Breast epithelium (tissue), 3 donors: Measurements from ENCODE around the gene GNL1.

Experiments used
- POLR2A ChIP-seq: fragments of 450-650 bp; IDR thresholded peaks from one replicate; pipeline ENCODE4 v1.6.1; 2016; ENCODE audit warnings: antibody characterized with exemption, mild to moderate bottlenecking, moderate library complexity
- POLR2AphosphoS5 ChIP-seq, 3 donors: sonication (generic); formaldehyde crosslinking; IDR thresholded peaks; one replicate each; pipeline ENCODE4 v1.6.1; 2017; ENCODE audit warnings: antibody characterized with exemption in 3 of 3
- TF ChIP-seq, protein P1 (sequence below), 3 donors: fragments of 450-650 bp; IDR thresholded peaks; one replicate each; pipeline ENCODE4 v1.5.1; 2016 to 2017; ENCODE audit warnings: antibody characterized with exemption in 3 of 3, mild to moderate bottlenecking in 3 of 3, moderate library complexity in 3 of 3

GRCh38 chr6:30557683-30557981 is 1.3 kb upstream of the GNL1 start:
- TF ChIP-seq, protein P1, sequence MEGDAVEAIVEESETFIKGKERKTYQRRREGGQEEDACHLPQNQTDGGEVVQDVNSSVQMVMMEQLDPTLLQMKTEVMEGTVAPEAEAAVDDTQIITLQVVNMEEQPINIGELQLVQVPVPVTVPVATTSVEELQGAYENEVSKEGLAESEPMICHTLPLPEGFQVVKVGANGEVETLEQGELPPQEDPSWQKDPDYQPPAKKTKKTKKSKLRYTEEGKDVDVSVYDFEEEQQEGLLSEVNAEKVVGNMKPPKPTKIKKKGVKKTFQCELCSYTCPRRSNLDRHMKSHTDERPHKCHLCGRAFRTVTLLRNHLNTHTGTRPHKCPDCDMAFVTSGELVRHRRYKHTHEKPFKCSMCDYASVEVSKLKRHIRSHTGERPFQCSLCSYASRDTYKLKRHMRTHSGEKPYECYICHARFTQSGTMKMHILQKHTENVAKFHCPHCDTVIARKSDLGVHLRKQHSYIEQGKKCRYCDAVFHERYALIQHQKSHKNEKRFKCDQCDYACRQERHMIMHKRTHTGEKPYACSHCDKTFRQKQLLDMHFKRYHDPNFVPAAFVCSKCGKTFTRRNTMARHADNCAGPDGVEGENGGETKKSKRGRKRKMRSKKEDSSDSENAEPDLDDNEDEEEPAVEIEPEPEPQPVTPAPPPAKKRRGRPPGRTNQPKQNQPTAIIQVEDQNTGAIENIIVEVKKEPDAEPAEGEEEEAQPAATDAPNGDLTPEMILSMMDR (IDR thresholded peaks at IDR 0.05), result no peak
- TF ChIP-seq POLR2A (no peak), POLR2AphosphoS5 (IDR thresholded peaks at IDR 0.05) (no peak)
